Measurements from ENCODE around the gene PRRC2B. TPM values are rescaled to one million over a fixed set of nuclear protein-coding genes. Genes with fewer than 3 reads are reported as not detected.

Gene PRRC2B
- total RNA-seq, 1 experiment from 2014 or later, result 200 TPM

DNA sequence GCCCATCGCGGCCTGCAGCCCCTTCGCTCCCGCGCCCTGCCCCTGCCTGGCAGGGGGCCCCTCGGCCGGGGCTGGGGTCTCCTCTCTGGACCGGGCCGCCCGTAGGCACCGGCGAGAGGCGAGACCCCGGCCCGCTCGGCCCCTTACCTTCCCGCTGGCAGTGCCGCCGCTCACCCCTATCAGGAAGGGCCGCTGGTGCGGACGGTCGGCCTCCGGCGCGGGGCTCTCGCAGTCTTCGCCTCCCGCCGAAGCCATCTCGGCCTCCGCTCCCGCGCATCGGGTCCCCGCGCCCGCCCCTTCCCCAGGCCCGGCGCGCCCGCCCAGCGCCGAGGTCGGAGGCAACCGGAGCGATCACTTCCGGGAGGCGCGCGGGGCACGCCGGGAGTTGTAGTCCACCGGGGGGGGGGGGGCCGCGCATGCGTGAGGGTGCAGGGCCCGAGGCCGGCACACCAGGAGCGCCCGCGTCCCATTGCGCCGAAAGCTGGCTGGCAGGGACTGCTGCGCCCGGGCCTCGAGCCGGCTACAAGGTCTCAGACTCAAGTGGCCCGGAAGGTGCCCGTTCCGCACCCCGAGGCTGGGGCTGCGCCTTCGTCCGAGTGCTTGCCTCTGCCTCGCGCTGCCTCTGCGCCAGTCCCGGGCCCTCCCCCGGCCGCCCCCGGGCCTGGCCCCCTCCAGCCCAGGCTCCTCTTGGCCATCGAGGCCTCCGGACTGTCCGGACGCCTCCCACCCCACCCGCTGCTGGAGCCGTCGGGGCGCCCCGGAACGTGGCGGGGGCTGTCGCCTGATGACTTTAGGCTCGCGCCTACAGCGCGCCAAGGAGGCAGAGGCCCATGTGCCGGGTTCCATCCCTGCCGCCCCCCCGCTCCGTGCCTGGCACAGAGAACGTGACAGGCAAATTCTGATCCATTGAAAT is 137.3 kb downstream of the PRRC2B start, which contains the start of gene UCK1:
Gene UCK1 (minus strand): TSS at position 344 of the 913 bp plus-strand sequence. CDS start 89 bp downstream, at position 255.
- CTCF ChIA-PET, result no interaction called here
- intact Hi-C loops (cut with micrococcal nuclease; ENCODE audit: unreplicated experiment), result no loop called here
- H3K27ac ChIP-seq (ENCODE audit: low read length), result peak within 1 kb of the TSS; percentile 69

More for the DNA sequence above, 137.3 kb downstream of the PRRC2B start, which contains the start of gene UCK1:
- TF ChIP-seq POLR2AphosphoS5 (IDR thresholded peaks at IDR 0.05; ENCODE audit: low read depth, low read length), result 0 out of 2 replicates have a peak, but pooled peaks have one; percentile 40
- no peak for TF ChIP-seq CTCF (IDR thresholded peaks at IDR 0.05)
- no peak for TF ChIP-seq TCF7L2 (IDR thresholded peaks at IDR 0.05; ENCODE audit: low read depth, low read length)
- TF ChIP-seq REST (IDR thresholded peaks at IDR 0.05; ENCODE audit: insufficient read depth in 1 of 2, low read depth in 2 of 2, low read length in 1 of 2), result 0 out of 4 replicates have a peak, but pooled peaks of 1 of the 2 experiments have one; percentile 30
- TF ChIP-seq SIN3A (IDR thresholded peaks at IDR 0.05; ENCODE audit: borderline replicate concordance, insufficient read depth, low read depth, low read length), result no peak
- POLR2A ChIA-PET, result no interaction called here
- ATAC-seq, result peak; percentile 94
- no peak for DNase-seq (ENCODE audit: low read depth, low spot score)
- Histone ChIP-seq H3K4me3 (ENCODE audit: low read depth in 2 of 2, low read length in 2 of 2) (peak within 1 kb of the TSS; percentile 66 to 68), H3K4me1 (ENCODE audit: control insufficient read depth, insufficient read depth, low read length) (peaks cover 11% of the 10 kb centered on the region), H3K27me3 (ENCODE audit: control insufficient read depth, insufficient read depth, low read length) (no peaks in the 10 kb centered on the region), H3K9me3 (ENCODE audit: control insufficient read depth, insufficient read depth, low read depth, low read length) (no peaks in the 10 kb centered on the region), H3K36me3 (ENCODE audit: control insufficient read depth, insufficient read depth, low read length) (no peaks in the 10 kb centered on the region)
- in situ Hi-C loops (cut with HindIII; ENCODE audit: low pct_unique_long_range_greater_than_20kb, low sequenced_read_pairs), result no loop called here
- BruUV-seq (replicated peaks), result no TSS peak

Data from Panc1 (cell line).